OCI-LY1 (cell line): Measurements from ENCODE around the gene ID2.
A peak's percentile ranks its signal among the peaks of the same experiment; 100 is the strongest.

Experiments
- H2AFZ ChIP-seq: fragments of 200-600 bp; sonication (generic), shearing (Covaris generic); 2 replicates; pipeline ENCODE4 v1.6.0; 2014; ENCODE audit warnings: antibody characterized with exemption, mild to moderate bottlenecking, low read length
- H3F3A ChIP-seq: fragments of 200-600 bp; sonication (generic), shearing (Covaris generic); 2 replicates; pipeline ENCODE4 v1.6.0; 2014; ENCODE audit warnings: mild to moderate bottlenecking, antibody characterized with exemption, low read length, moderate library complexity; ENCODE audit not compliant: insufficient read depth
- H3K27ac ChIP-seq: fragments of 200-600 bp; sonication (generic); 2 replicates; pipeline ENCODE4 v1.5.1; 2014; ENCODE audit warnings: low read length, mixed run types, mild to moderate bottlenecking, low read depth; ENCODE audit not compliant: poor library complexity, severe bottlenecking
- H3K27me3 ChIP-seq: fragments of 200-600 bp; sonication (generic); 2 replicates; pipeline ENCODE4 v1.6.0; 2014; ENCODE audit warnings: antibody characterized with exemption, mild to moderate bottlenecking, low read length, moderate library complexity; ENCODE audit not compliant: insufficient read depth
- H3K36me3 ChIP-seq: fragments of 200-600 bp; sonication (generic); 2 replicates; pipeline ENCODE4 v1.6.1; 2014; ENCODE audit warnings: mild to moderate bottlenecking, antibody characterized with exemption, low read length, moderate library complexity, mixed read lengths; ENCODE audit not compliant: insufficient read depth
- H3K4me1 ChIP-seq: fragments of 200-600 bp; sonication (generic); 2 replicates; pipeline ENCODE4 v1.5.1; 2014; ENCODE audit warnings: mild to moderate bottlenecking, low read length, moderate library complexity; ENCODE audit not compliant: insufficient read depth, severe bottlenecking
- H3K4me2 ChIP-seq: fragments of 200-600 bp; sonication (generic), shearing (Covaris generic); 2 replicates; pipeline ENCODE4 v1.6.1; 2014; ENCODE audit warnings: low read length
- H3K4me3 ChIP-seq: fragments of 200-600 bp; sonication (generic); 2 replicates; pipeline ENCODE4 v1.5.1; 2014; ENCODE audit warnings: low read length, low read depth, mild to moderate bottlenecking, mixed read lengths; ENCODE audit not compliant: poor library complexity, severe bottlenecking
- H3K79me2 ChIP-seq: fragments of 200-600 bp; shearing (Covaris generic); 2 replicates; pipeline ENCODE4 v1.6.1; 2016; ENCODE audit warnings: mixed run types, low read length, mixed read lengths; ENCODE audit not compliant: insufficient read depth
- H3K9ac ChIP-seq: fragments of 200-600 bp; sonication (generic), shearing (Covaris generic); 2 replicates; pipeline ENCODE4 v1.6.1; 2014; ENCODE audit warnings: mild to moderate bottlenecking, low read length, mixed read lengths
- H3K9me2 ChIP-seq: fragments of 200-600 bp; sonication (generic), shearing (Covaris generic); 2 replicates; pipeline ENCODE4 v1.6.1; 2014; ENCODE audit warnings: low read depth, mild to moderate bottlenecking, low read length, mixed read lengths
- H3K9me3 ChIP-seq: fragments of 200-600 bp; shearing (Covaris generic); 2 replicates; pipeline ENCODE4 v1.6.1; 2014; ENCODE audit warnings: low read length, mixed read lengths
- H4K20me1 ChIP-seq: fragments of 200-600 bp; sonication (generic), shearing (Covaris generic); 2 replicates; pipeline ENCODE4 v1.6.0; 2016; ENCODE audit warnings: mild to moderate bottlenecking, low read length; ENCODE audit not compliant: insufficient read depth
- CTCF ChIP-seq: fragments of 200-600 bp; sonication (generic), shearing (Covaris generic); IDR thresholded peaks from 2 replicates; pipeline ENCODE4 v1.5.1; 2017; ENCODE audit warnings: mild to moderate bottlenecking, antibody characterized with exemption, low read length, moderate library complexity, mixed read lengths
- EZH2 ChIP-seq: fragments of 200-600 bp; sonication (generic), shearing (Covaris generic); IDR thresholded peaks from 2 replicates; pipeline ENCODE4 v1.8.0; 2017; ENCODE audit warnings: borderline replicate concordance, mixed run types, mild to moderate bottlenecking, antibody characterized with exemption, low read length, moderate library complexity, mixed read lengths

The ID2 gene

GRCh38 chr2:8662239-8662879, 19.5 kb upstream of the ID2 start:
- H3K4me3 ChIP-seq = no peak overlapping the region
- H3K79me2 ChIP-seq = no peaks in the 10 kb centered on the region
- H3K4me1 ChIP-seq = peaks cover 21% of the 10 kb centered on the region
- no peaks in the 10 kb centered on the region for H3F3A ChIP-seq
- H3K27ac ChIP-seq = no peak overlapping the region
- no peaks in the 10 kb centered on the region for H3K36me3 ChIP-seq
- H2AFZ ChIP-seq = no peak overlapping the region
- H3K9me3 ChIP-seq = no peaks in the 10 kb centered on the region
- no peak overlapping the region for H3K4me2 ChIP-seq
- H4K20me1 ChIP-seq = no peaks in the 10 kb centered on the region
- H3K9me2 ChIP-seq = no peaks in the 10 kb centered on the region
- no peak overlapping the region for H3K9ac ChIP-seq
- TF ChIP-seq CTCF = no peak
- no peak for TF ChIP-seq EZH2
- no peaks in the 10 kb centered on the region for H3K27me3 ChIP-seq

GRCh38 chr2:8663997-8664396, 17.9 kb upstream of the ID2 start:
- H3K9me3 ChIP-seq = no peaks in the 10 kb centered on the region
- H3K36me3 ChIP-seq = no peaks in the 10 kb centered on the region
- H3K4me2 ChIP-seq = peak overlapping the region; percentile 34; the same call in 1 of the 2 replicates
- H3K27ac ChIP-seq = peak overlapping the region; percentile 54
- no peak overlapping the region for H3K4me3 ChIP-seq
- no peak for TF ChIP-seq EZH2
- no peak for TF ChIP-seq CTCF
- H3F3A ChIP-seq = no peaks in the 10 kb centered on the region
- no peaks in the 10 kb centered on the region for H4K20me1 ChIP-seq
- H3K27me3 ChIP-seq = no peaks in the 10 kb centered on the region; the same call in 1 of the 2 replicates
- H2AFZ ChIP-seq = no peak overlapping the region
- no peaks in the 10 kb centered on the region for H3K79me2 ChIP-seq
- peaks cover 17% of the 10 kb centered on the region for H3K4me1 ChIP-seq
- H3K9me2 ChIP-seq = no peaks in the 10 kb centered on the region
- no peak overlapping the region; the same call in 1 of the 2 replicates for H3K9ac ChIP-seq

GRCh38 chr2:8666581-8666980, 15.3 kb upstream of the ID2 start:
- Histone ChIP-seq H3K4me1 (peaks cover 17% of the 10 kb centered on the region), H3K36me3 (no peaks in the 10 kb centered on the region), H3K79me2 (no peaks in the 10 kb centered on the region), H3K4me2 (no peak overlapping the region), H3F3A (no peaks in the 10 kb centered on the region), H3K9me3 (no peaks in the 10 kb centered on the region), H2AFZ (no peak overlapping the region), H4K20me1 (no peaks in the 10 kb centered on the region), H3K9ac (no peak overlapping the region), H3K4me3 (no peak overlapping the region), H3K27me3 (peaks cover 6% of the 10 kb centered on the region; the same call in 1 of the 2 replicates), H3K9me2 (no peaks in the 10 kb centered on the region), H3K27ac (no peak overlapping the region)
- TF ChIP-seq CTCF (no peak), EZH2 (no peak)
